Endothelial cell (in vitro differentiated cells): Measurements from ENCODE around the gene EFNB3. TPM values are rescaled to one million over a fixed set of nuclear protein-coding genes. Genes with fewer than 3 reads are reported as not detected.

Experiments
- DNase-seq: peaks from one replicate; pipeline ENCODE4 v3.0.0; 2021; ENCODE audit warnings: low spot score
- H3K27ac Mint-ChIP-seq: one replicate; pipeline ENCODE4 v1.8.0; 2021; ENCODE audit warnings: mixed read lengths, inconsistent platforms; ENCODE audit not compliant: unreplicated experiment
- H3K27me3 Mint-ChIP-seq: one replicate; pipeline ENCODE4 v1.8.0; 2021; ENCODE audit warnings: mild to moderate bottlenecking, moderate library complexity, mixed read lengths, inconsistent platforms; ENCODE audit not compliant: unreplicated experiment
- H3K36me3 Mint-ChIP-seq: one replicate; pipeline ENCODE4 v1.8.0; 2021; ENCODE audit warnings: mild to moderate bottlenecking, low read depth, mixed read lengths, inconsistent platforms; ENCODE audit not compliant: unreplicated experiment
- H3K4me1 Mint-ChIP-seq: one replicate; pipeline ENCODE4 v1.8.0; 2021; ENCODE audit warnings: mild to moderate bottlenecking, mixed read lengths, inconsistent platforms; ENCODE audit not compliant: unreplicated experiment
- H3K4me3 Mint-ChIP-seq: one replicate; pipeline ENCODE4 v1.8.0; 2021; ENCODE audit warnings: mild to moderate bottlenecking, mixed read lengths, inconsistent platforms; ENCODE audit not compliant: unreplicated experiment
- H3K9me3 Mint-ChIP-seq: one replicate; pipeline ENCODE4 v1.8.0; 2021; ENCODE audit warnings: mixed read lengths, inconsistent platforms; ENCODE audit not compliant: unreplicated experiment
- total RNA-seq: library from RNA; stranded (reverse); fragmentation: NEBNext Ultra II Directional; extraction: Animal tissue kit (Norgen Biotek cat#: 25700); gene quantifications from one replicate; pipeline ENCODE4 v1.2.1, GENCODE V29; 2021; ENCODE audit not compliant: unreplicated experiment
- TF ChIP-seq, protein P1 (sequence below): fragments of 200-600 bp; sonication (generic); IDR thresholded peaks from one replicate; pipeline ENCODE4 v1.5.0; 2021; ENCODE audit warnings: antibody characterized with exemption; ENCODE audit not compliant: unreplicated experiment

Gene EFNB3
- total RNA-seq, 1 donor from 2014 or later: 61.9 TPM

DNA sequence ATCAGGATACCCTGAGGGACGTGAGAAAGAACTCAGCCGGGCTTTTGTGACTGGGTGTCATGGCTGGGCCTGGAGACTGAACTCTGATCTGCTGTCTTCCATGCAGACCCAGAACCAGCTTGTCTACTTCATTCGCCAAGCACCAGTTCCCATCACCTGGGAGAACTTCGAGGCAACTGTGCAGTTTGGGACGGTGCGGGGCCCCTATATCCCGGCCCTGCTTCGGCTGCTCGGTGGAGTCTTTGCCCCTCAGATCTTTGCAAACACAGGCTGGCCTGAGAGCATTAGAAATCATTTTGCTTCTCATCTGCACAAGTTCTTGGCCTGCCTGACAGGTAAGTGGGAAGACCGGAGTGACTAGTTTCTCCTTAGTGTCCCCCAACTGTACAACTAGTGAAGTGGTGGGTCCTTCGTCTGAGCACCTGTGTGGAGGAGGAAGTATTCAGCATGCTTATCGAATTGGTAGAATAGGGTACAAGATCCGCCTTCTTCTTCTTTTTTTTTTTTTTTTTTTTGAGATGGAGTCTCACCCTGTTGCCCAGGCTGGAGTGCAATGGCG is 28.1 kb downstream of the EFNB3 start:
- no peak overlapping the region for H3K4me3 Mint-ChIP-seq
- peaks cover 1% of the 10 kb centered on the region for H3K27me3 Mint-ChIP-seq
- TF ChIP-seq, protein P1, sequence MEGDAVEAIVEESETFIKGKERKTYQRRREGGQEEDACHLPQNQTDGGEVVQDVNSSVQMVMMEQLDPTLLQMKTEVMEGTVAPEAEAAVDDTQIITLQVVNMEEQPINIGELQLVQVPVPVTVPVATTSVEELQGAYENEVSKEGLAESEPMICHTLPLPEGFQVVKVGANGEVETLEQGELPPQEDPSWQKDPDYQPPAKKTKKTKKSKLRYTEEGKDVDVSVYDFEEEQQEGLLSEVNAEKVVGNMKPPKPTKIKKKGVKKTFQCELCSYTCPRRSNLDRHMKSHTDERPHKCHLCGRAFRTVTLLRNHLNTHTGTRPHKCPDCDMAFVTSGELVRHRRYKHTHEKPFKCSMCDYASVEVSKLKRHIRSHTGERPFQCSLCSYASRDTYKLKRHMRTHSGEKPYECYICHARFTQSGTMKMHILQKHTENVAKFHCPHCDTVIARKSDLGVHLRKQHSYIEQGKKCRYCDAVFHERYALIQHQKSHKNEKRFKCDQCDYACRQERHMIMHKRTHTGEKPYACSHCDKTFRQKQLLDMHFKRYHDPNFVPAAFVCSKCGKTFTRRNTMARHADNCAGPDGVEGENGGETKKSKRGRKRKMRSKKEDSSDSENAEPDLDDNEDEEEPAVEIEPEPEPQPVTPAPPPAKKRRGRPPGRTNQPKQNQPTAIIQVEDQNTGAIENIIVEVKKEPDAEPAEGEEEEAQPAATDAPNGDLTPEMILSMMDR: no peak
- H3K27ac Mint-ChIP-seq: no peak overlapping the region
- DNase-seq: no peak
- no peaks in the 10 kb centered on the region for H3K36me3 Mint-ChIP-seq
- no peaks in the 10 kb centered on the region for H3K9me3 Mint-ChIP-seq
- no peaks in the 10 kb centered on the region for H3K4me1 Mint-ChIP-seq

- H3K27me3 Mint-ChIP-seq: peaks cover 5% of the 10 kb centered on the region
- DNase-seq: no peak
- TF ChIP-seq, protein P1: no peak
- no peak overlapping the region for H3K27ac Mint-ChIP-seq
- peaks cover 4% of the 10 kb centered on the region for H3K36me3 Mint-ChIP-seq
- H3K4me3 Mint-ChIP-seq: no peak overlapping the region
- no peaks in the 10 kb centered on the region for H3K4me1 Mint-ChIP-seq
- no peaks in the 10 kb centered on the region for H3K9me3 Mint-ChIP-seq
Observed at GRCh38 chr17:7737601-7738000, 32.6 kb downstream of the EFNB3 start.

GRCh38 chr17:7739746-7740145 is 34.7 kb downstream of the EFNB3 start:
- no peak overlapping the region for H3K27ac Mint-ChIP-seq
- H3K4me1 Mint-ChIP-seq: no peaks in the 10 kb centered on the region
- no peaks in the 10 kb centered on the region for H3K9me3 Mint-ChIP-seq
- H3K27me3 Mint-ChIP-seq: peaks cover 7% of the 10 kb centered on the region
- TF ChIP-seq, protein P1: no peak
- H3K36me3 Mint-ChIP-seq: peaks cover 4% of the 10 kb centered on the region
- no peak overlapping the region for H3K4me3 Mint-ChIP-seq
- DNase-seq: no peak

DNA sequence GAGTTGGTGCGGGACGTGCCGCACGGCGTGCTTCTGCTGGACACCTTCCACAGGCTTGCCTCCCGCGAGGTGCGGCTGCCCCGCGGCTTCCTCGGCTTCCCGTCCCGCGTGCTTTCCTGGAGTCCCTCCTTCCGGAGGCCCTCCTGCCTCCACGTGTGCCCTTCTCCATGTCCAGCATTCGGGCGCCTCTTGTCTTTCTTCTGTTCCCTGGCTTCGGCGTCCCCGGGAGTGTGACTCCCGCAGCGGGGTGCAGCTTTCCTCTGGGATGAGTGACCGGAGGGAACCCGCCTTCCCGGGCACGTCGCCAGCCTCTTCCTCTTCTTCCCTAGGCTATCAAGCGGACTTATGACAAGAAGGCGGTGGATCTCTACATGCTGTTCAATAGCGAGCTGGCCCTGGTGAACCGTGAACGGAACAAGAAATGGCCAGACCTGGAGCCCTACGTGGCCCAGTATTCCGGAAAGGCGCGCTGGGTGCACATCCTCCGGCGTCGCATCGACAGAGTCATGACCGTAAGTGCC is 35.5 kb downstream of the EFNB3 start:
- no peak for DNase-seq
- no peaks in the 10 kb centered on the region for H3K9me3 Mint-ChIP-seq

GRCh38 chr17:7742729-7743128 is 37.7 kb downstream of the EFNB3 start:
- Mint-ChIP-seq H3K9me3 (no peaks in the 10 kb centered on the region), H3K27me3 (peaks cover 6% of the 10 kb centered on the region), H3K4me1 (peaks cover 5% of the 10 kb centered on the region), H3K36me3 (peaks cover 4% of the 10 kb centered on the region), H3K4me3 (peak overlapping the region; percentile 10), H3K27ac (no peak overlapping the region)
- no peak for DNase-seq
- TF ChIP-seq, protein P1: no peak

More for the DNA sequence above, 35.5 kb downstream of the EFNB3 start:
- peaks cover 7% of the 10 kb centered on the region for H3K27me3 Mint-ChIP-seq
- H3K4me3 Mint-ChIP-seq: no peak overlapping the region
- H3K4me1 Mint-ChIP-seq: peaks cover 3% of the 10 kb centered on the region
- peaks cover 4% of the 10 kb centered on the region for H3K36me3 Mint-ChIP-seq
- H3K27ac Mint-ChIP-seq: no peak overlapping the region
- TF ChIP-seq, protein P1: no peak
